H9 (cell line): ENCODE measurements around the gene GLRA3. TPM values are rescaled to one million over a fixed set of nuclear protein-coding genes. Genes with fewer than 3 reads are reported as not detected.

Source experiments
- DNase-seq: peaks from one replicate; pipeline ENCODE4 v3.0.0-alpha.2; 2017
- H2AFZ ChIP-seq: one replicate; pipeline ENCODE4 v1.6.1; 2013; ENCODE audit warnings: mild to moderate bottlenecking, low read length, control low read depth, moderate library complexity
- H2AK5ac ChIP-seq: 2 replicates; pipeline ENCODE4 v1.6.1; 2013; ENCODE audit warnings: low read length, control low read depth, mixed read lengths; ENCODE audit not compliant: insufficient read length
- H2BK120ac ChIP-seq: one replicate; pipeline ENCODE4 v1.6.1; 2013; ENCODE audit warnings: low read depth, mild to moderate bottlenecking, low read length, control low read depth, inconsistent platforms; ENCODE audit not compliant: poor library complexity, severe bottlenecking
- H2BK12ac ChIP-seq: 2 replicates; pipeline ENCODE4 v1.6.1; 2013; ENCODE audit warnings: low read length, control low read depth, mixed read lengths, low read depth; ENCODE audit not compliant: insufficient read length
- H2BK15ac ChIP-seq: 2 replicates; pipeline ENCODE4 v1.6.1; 2013; ENCODE audit warnings: low read depth, low read length, control low read depth
- H2BK20ac ChIP-seq: one replicate; pipeline ENCODE4 v1.6.1; 2013; ENCODE audit warnings: low read depth, mild to moderate bottlenecking, low read length, control low read depth, inconsistent platforms; ENCODE audit not compliant: poor library complexity, severe bottlenecking
- H2BK5ac ChIP-seq: 2 replicates; pipeline ENCODE4 v1.6.1; 2013; ENCODE audit warnings: low read length, control low read depth, mixed read lengths; ENCODE audit not compliant: insufficient read length
- H3K14ac ChIP-seq: 2 replicates; pipeline ENCODE4 v1.6.1; 2013; ENCODE audit warnings: low read length, control low read depth; ENCODE audit not compliant: insufficient read depth
- H3K18ac ChIP-seq: 2 replicates; pipeline ENCODE4 v1.6.1; 2013; ENCODE audit warnings: low read depth, mild to moderate bottlenecking, mixed read lengths, low read length, control low read depth; ENCODE audit not compliant: insufficient read length
- H3K23ac ChIP-seq: 2 replicates; pipeline ENCODE4 v1.6.1; 2013; ENCODE audit warnings: low read length, control low read depth, mixed read lengths, low read depth; ENCODE audit not compliant: insufficient read length
- H3K23me2 ChIP-seq: 2 replicates; pipeline ENCODE4 v1.6.1; 2013; ENCODE audit warnings: low read depth, mild to moderate bottlenecking, mixed read lengths, low read length, control low read depth; ENCODE audit not compliant: insufficient read length, poor library complexity, severe bottlenecking
- H3K27ac ChIP-seq: 2 replicates; pipeline ENCODE4 v1.5.1; 2013; ENCODE audit warnings: low read length, control low read depth, mixed read lengths, low read depth; ENCODE audit not compliant: insufficient read length
- H3K27me3 ChIP-seq: 2 replicates; pipeline ENCODE4 v1.6.1; 2013; ENCODE audit warnings: low read length, control low read depth, inconsistent platforms; ENCODE audit not compliant: insufficient read depth
- H3K4ac ChIP-seq: 2 replicates; pipeline ENCODE4 v1.6.1; 2013; ENCODE audit warnings: low read depth, mild to moderate bottlenecking, control low read depth, inconsistent platforms, low read length, moderate library complexity
- H3K4me1 ChIP-seq: 2 replicates; pipeline ENCODE4 v1.6.1; 2013; ENCODE audit warnings: low read length, control low read depth, inconsistent platforms; ENCODE audit not compliant: insufficient read depth
- H3K4me2 ChIP-seq: 2 replicates; pipeline ENCODE4 v1.6.1; 2013; ENCODE audit warnings: low read length, control low read depth, mixed read lengths; ENCODE audit not compliant: insufficient read length, insufficient read depth
- H3K56ac ChIP-seq: 2 replicates; pipeline ENCODE4 v1.6.1; 2013; ENCODE audit warnings: low read depth, mild to moderate bottlenecking, mixed read lengths, low read length, control low read depth; ENCODE audit not compliant: insufficient read length
- H3K79me1 ChIP-seq: 2 replicates; pipeline ENCODE4 v1.6.1; 2013; ENCODE audit warnings: low read depth, mild to moderate bottlenecking, moderate library complexity, low read length, control low read depth, inconsistent platforms; ENCODE audit not compliant: insufficient read depth, poor library complexity, severe bottlenecking
- H3K79me2 ChIP-seq: 2 replicates; pipeline ENCODE4 v1.6.1; 2013; ENCODE audit warnings: low read length, control low read depth, inconsistent platforms; ENCODE audit not compliant: insufficient read depth
- H3K9ac ChIP-seq: 2 replicates; pipeline ENCODE4 v1.6.1; 2013; ENCODE audit warnings: low read length, control low read depth, mixed read lengths; ENCODE audit not compliant: insufficient read length; ENCODE audit errors: extremely low read depth
- H3K9me3 ChIP-seq: one replicate; pipeline ENCODE4 v1.6.1; 2013; ENCODE audit warnings: low read depth, low read length, inconsistent platforms; ENCODE audit not compliant: control insufficient read depth
- H3T11ph ChIP-seq: one replicate; pipeline ENCODE4 v1.6.1; 2013; ENCODE audit warnings: mild to moderate bottlenecking, low read length, control low read depth, inconsistent platforms
- H4K20me1 ChIP-seq: one replicate; pipeline ENCODE4 v1.6.1; 2013; ENCODE audit not compliant: control insufficient read depth, insufficient read length, insufficient read depth
- H4K5ac ChIP-seq: 2 replicates; pipeline ENCODE4 v1.6.1; 2013; ENCODE audit warnings: low read depth, mild to moderate bottlenecking, mixed read lengths, low read length, control low read depth; ENCODE audit not compliant: insufficient read length
- H4K8ac ChIP-seq: replicated peaks from 2 replicates; pipeline ENCODE4 v1.6.1; 2013; ENCODE audit warnings: low read length, control low read depth, mixed read lengths, low read depth; ENCODE audit not compliant: insufficient read length
- H4K91ac ChIP-seq: 2 replicates; pipeline ENCODE4 v1.6.1; 2013; ENCODE audit warnings: low read depth, mild to moderate bottlenecking, moderate library complexity, mixed read lengths, low read length, control low read depth; ENCODE audit not compliant: insufficient read length
- H3K27ac Mint-ChIP-seq, 3 experiments: 2 replicates in 2 of 3; 3 replicates in 1 of 3; pipeline ENCODE4 v1.8.0; 2020 to 2021; ENCODE audit warnings: mixed read lengths in 3 of 3, mild to moderate bottlenecking in 1 of 3, moderate library complexity in 1 of 3
- H3K27me3 Mint-ChIP-seq: 2 replicates; pipeline ENCODE4 v1.8.0; 2021; ENCODE audit warnings: low read depth, mild to moderate bottlenecking, moderate library complexity, mixed read lengths
- H3K36me3 Mint-ChIP-seq, 3 experiments: 2 replicates in 2 of 3; 3 replicates in 1 of 3; pipeline ENCODE4 v1.8.0; 2020 to 2021; ENCODE audit warnings: low read depth in 3 of 3, mixed read lengths in 3 of 3; ENCODE audit not compliant: insufficient read depth in 1 of 3
- H3K4me1 Mint-ChIP-seq, 2 experiments: 2 replicates each; pipeline ENCODE4 v1.8.0; 2020; ENCODE audit warnings: mixed read lengths in 2 of 2
- H3K4me3 Mint-ChIP-seq, 2 experiments: 2 replicates in 1 of 2; 3 replicates in 1 of 2; pipeline ENCODE4 v1.8.0; 2020 to 2021; ENCODE audit warnings: mild to moderate bottlenecking in 2 of 2, mixed read lengths in 2 of 2, moderate library complexity in 1 of 2
- H3K9me3 Mint-ChIP-seq, 2 experiments: 2 replicates in 1 of 2; 3 replicates in 1 of 2; pipeline ENCODE4 v1.8.0; 2020; ENCODE audit warnings: mild to moderate bottlenecking in 2 of 2, mixed read lengths in 2 of 2, moderate library complexity in 1 of 2
- WGBS: extraction: QIAGEN DNeasy Blood & Tissue Kit; methylation state at CpG from one replicate; pipeline ENCODE4 v1.1.7; 2013; ENCODE audit warnings: missing lambda C conversion rate, low lambda C conversion rate, mixed read lengths; ENCODE audit not compliant: insufficient read length; ENCODE audit errors: extremely low coverage; 5-methylcytosine and 5-hydroxymethylcytosine counted together
- total RNA-seq: library from RNA; stranded (reverse); gene quantifications from 2 replicates; pipeline ENCODE4 v1.2.1, GENCODE V29; 2021
- TF ChIP-seq, protein P1 (sequence below): fragments of 200-600 bp; sonication (generic); conservative IDR thresholded peaks from 3 replicates; pipeline ENCODE4 v1.8.0; 2021; ENCODE audit warnings: antibody characterized with exemption, mild to moderate bottlenecking

Gene GLRA3
- total RNA-seq, 1 experiment from 2014 or later: 0.09 TPM

DNA sequence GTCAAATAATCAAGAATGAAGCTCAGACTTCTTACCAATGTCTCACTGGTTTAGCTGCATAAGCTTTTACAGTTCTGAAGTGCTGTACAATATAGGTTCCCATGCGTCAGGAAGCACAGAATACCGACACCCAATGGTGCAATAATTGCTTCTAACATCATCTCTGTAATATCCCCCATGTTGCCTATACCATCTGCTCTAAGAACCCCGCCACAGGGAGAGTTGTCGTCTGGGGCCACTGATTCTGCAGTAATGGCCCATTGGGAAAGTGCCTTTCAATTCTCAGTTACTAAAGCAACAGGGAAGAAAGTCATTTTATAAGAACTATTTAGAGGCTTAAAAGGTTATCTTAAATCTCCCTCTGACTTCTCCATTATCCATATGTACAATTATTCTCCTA lies 94.9 kb downstream of the GLRA3 start:
- Mint-ChIP-seq H3K4me3 (no peak overlapping the region), H3K27ac (no peak overlapping the region), H3K27me3 (no peaks in the 10 kb centered on the region), H3K9me3 (no peaks in the 10 kb centered on the region), H3K36me3 (no peaks in the 10 kb centered on the region), H3K4me1 (no peaks in the 10 kb centered on the region)
- H3K79me1 ChIP-seq: no peaks in the 10 kb centered on the region
- H4K8ac ChIP-seq: no peak overlapping the region
- H4K5ac ChIP-seq: no peak overlapping the region
- no peak overlapping the region for H3K18ac ChIP-seq
- TF ChIP-seq, protein P1, sequence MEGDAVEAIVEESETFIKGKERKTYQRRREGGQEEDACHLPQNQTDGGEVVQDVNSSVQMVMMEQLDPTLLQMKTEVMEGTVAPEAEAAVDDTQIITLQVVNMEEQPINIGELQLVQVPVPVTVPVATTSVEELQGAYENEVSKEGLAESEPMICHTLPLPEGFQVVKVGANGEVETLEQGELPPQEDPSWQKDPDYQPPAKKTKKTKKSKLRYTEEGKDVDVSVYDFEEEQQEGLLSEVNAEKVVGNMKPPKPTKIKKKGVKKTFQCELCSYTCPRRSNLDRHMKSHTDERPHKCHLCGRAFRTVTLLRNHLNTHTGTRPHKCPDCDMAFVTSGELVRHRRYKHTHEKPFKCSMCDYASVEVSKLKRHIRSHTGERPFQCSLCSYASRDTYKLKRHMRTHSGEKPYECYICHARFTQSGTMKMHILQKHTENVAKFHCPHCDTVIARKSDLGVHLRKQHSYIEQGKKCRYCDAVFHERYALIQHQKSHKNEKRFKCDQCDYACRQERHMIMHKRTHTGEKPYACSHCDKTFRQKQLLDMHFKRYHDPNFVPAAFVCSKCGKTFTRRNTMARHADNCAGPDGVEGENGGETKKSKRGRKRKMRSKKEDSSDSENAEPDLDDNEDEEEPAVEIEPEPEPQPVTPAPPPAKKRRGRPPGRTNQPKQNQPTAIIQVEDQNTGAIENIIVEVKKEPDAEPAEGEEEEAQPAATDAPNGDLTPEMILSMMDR: no peak
- H3K79me2 ChIP-seq: no peaks in the 10 kb centered on the region
- H2BK120ac ChIP-seq: no peak overlapping the region
- H4K20me1 ChIP-seq: no peaks in the 10 kb centered on the region
- no peaks in the 10 kb centered on the region for H3K4me1 ChIP-seq
- H3K23ac ChIP-seq: no peak overlapping the region
- H2BK15ac ChIP-seq: no peak overlapping the region
- no peak overlapping the region for H2BK12ac ChIP-seq
- H2BK20ac ChIP-seq: no peak overlapping the region
- H3K27ac ChIP-seq: no peak overlapping the region
- H3K4me2 ChIP-seq: no peak overlapping the region
- H3T11ph ChIP-seq: no peak overlapping the region
- no peaks in the 10 kb centered on the region for H3K27me3 ChIP-seq
- no peak overlapping the region for H2BK5ac ChIP-seq
- no peak overlapping the region for H3K14ac ChIP-seq
- H3K23me2 ChIP-seq: no peaks in the 10 kb centered on the region
- no peak overlapping the region for H4K91ac ChIP-seq
- H2AFZ ChIP-seq: no peak overlapping the region
- no CpG with 5 or more reads among the region's 4 CpGs for WGBS
- DNase-seq: no peak
- no peak overlapping the region for H3K4ac ChIP-seq
- H3K56ac ChIP-seq: no peak overlapping the region
- H2AK5ac ChIP-seq: no peak overlapping the region
- H3K9ac ChIP-seq: no peak overlapping the region
- H3K9me3 ChIP-seq: no peaks in the 10 kb centered on the region
